ENCODE measurements around the gene OR6Y1. TPM values are rescaled to one million over a fixed set of nuclear protein-coding genes. Genes with fewer than 3 reads are reported as not detected.

Gene OR6Y1
- total and polyA plus RNA-seq, 2 of the 8 experiments (the other 6 are each of a cell fraction or from before 2014, with no cell fraction given), result 0.07 TPM; not detected in 1

- Histone ChIP-seq H4K8ac (ENCODE audit: extremely low read depth, insufficient read depth, low read length) (no peak overlapping the region), H3K36me3 (ENCODE audit: control insufficient read depth in 2 of 4, insufficient read depth in 4 of 4, low read length in 3 of 4) (no peaks in the 10 kb centered on the region), H2AK5ac (ENCODE audit: low read depth, low read length) (no peak overlapping the region), H3K14ac (ENCODE audit: insufficient read length) (no peak overlapping the region), H2BK15ac (ENCODE audit: low read length) (no peak overlapping the region), H3K4ac (replicated peaks; ENCODE audit: insufficient read length, low read depth, low read length) (no peak overlapping the region), H4K20me1 (replicated peaks in 1 of 2; ENCODE audit: control insufficient read depth in 1 of 2, insufficient read depth in 2 of 2, low read length in 2 of 2) (no peaks in the 10 kb centered on the region), H3K4me3 (ENCODE audit: extremely low read depth in 1 of 4, insufficient read depth in 2 of 4, low read depth in 3 of 4, low read length in 4 of 4) (no peak overlapping the region), H2BK20ac (ENCODE audit: low read length) (no peak overlapping the region), H3K18ac (ENCODE audit: extremely low read depth, low read length) (no peak overlapping the region), H3K56ac (replicated peaks; ENCODE audit: insufficient read length, low read depth, low read length) (no peak overlapping the region), H2BK12ac (ENCODE audit: low read depth, low read length) (no peak overlapping the region), H3K27me3 (replicated peaks in 1 of 4; ENCODE audit: control insufficient read depth in 3 of 4, extremely low read depth in 1 of 4, insufficient read depth in 3 of 4, low read length in 3 of 4) (no peaks in the 10 kb centered on the region), H3K4me1 (replicated peaks in 1 of 4; ENCODE audit: control insufficient read depth in 3 of 4, insufficient read depth in 4 of 4, low read length in 3 of 4) (peaks cover 0 to 2% (median 1%) of the 10 kb centered on the region in 4 experiments; a peak in 2 of 7 replicates), H3K27ac (ENCODE audit: low read depth, low read length) (no peak overlapping the region), H3K9me3 (ENCODE audit: insufficient read depth in 2 of 2, low read depth in 1 of 2, low read length in 1 of 2) (no peaks in the 10 kb centered on the region; a peak in 1 of 4 replicates), H2BK5ac (ENCODE audit: low read depth, low read length) (no peak overlapping the region), H2AFZ (ENCODE audit: low read length) (0 out of 2 replicates have a peak overlapping the region, but pooled peaks have one; percentile 45), H3K79me1 (ENCODE audit: low read depth, low read length) (no peaks in the 10 kb centered on the region), H3K23me2 (ENCODE audit: low read depth, low read length) (no peaks in the 10 kb centered on the region), H4K5ac (ENCODE audit: insufficient read length, low read depth, low read length) (no peak overlapping the region), H3K79me2 (ENCODE audit: control insufficient read depth in 1 of 2, insufficient read depth in 2 of 2, low read length in 2 of 2) (no peaks in the 10 kb centered on the region), H3K9ac (replicated peaks in 1 of 4; ENCODE audit: extremely low read depth in 1 of 4, low read depth in 3 of 4, low read length in 3 of 4) (no peak overlapping the region), H2BK120ac (replicated peaks; ENCODE audit: low read depth, low read length) (no peak overlapping the region), H4K91ac (replicated peaks; ENCODE audit: insufficient read length, low read length) (no peak overlapping the region), H3K4me2 (ENCODE audit: insufficient read depth in 1 of 2, low read depth in 2 of 2, low read length in 2 of 2) (no peak overlapping the region), H3K23ac (ENCODE audit: insufficient read length) (no peak overlapping the region)
- CTCF ChIA-PET (ENCODE audit: partially characterized antibody), result interaction anchor here (0.8 to 1.9 kb wide), 3 partner anchors 15 to 397 kb away, joined by 3 to 7 read pairs (median 7); no protein-coding TSS in a partner anchor
- DNase-seq (ENCODE audit: low read depth in 1 of 2, low spot score in 2 of 2) (no peak), FAIRE-seq (no peak)
- POLR2A ChIA-PET (ENCODE audit: partially characterized antibody), result no interaction called here
- 88% methylated on average over 2 of the region's 2 CpGs; no CpG with 5 or more reads in 1 of the 2 experiments for WGBS, 2 experiments (ENCODE audit: extremely low coverage in 1 of 2, insufficient coverage in 1 of 2, insufficient read length in 1 of 2, insufficient replicate concordance in 2 of 2, low coverage in 1 of 2, low lambda C conversion rate in 2 of 2, missing lambda C conversion rate in 1 of 2)
Measured at GRCh38 chr1:158521666-158522058, 32.5 kb downstream of the OR6Y1 start.
